Activated T-helper 17 cell treated with anti-CD3 and anti-CD28 coated beads, Interleukin-2, amount 50 U/mL, for 72 hours (primary cell): ENCODE data around the gene ACVRL1. TPM values are rescaled to one million over a fixed set of nuclear protein-coding genes. Genes with fewer than 3 reads are reported as not detected.

ENCODE experiments used
- ATAC-seq: fragments of 150-1000 bp; cut with Tn5 transposase; replicated peaks from 2 replicates; pipeline ENCODE4 v1.10.0; 2021; ENCODE audit warnings: mild to moderate bottlenecking, moderate library complexity
- H3K27ac Mint-ChIP-seq: one replicate; pipeline ENCODE4 v1.8.0; 2022; ENCODE audit warnings: mixed read lengths
- H3K27me3 Mint-ChIP-seq: one replicate; pipeline ENCODE4 v1.8.0; 2022; ENCODE audit warnings: mixed read lengths
- H3K36me3 Mint-ChIP-seq: one replicate; pipeline ENCODE4 v1.8.0; 2022; ENCODE audit warnings: low read depth, mild to moderate bottlenecking, mixed read lengths
- H3K4me1 Mint-ChIP-seq: one replicate; pipeline ENCODE4 v1.8.0; 2022; ENCODE audit warnings: mixed read lengths
- H3K4me3 Mint-ChIP-seq: one replicate; pipeline ENCODE4 v1.8.0; 2022; ENCODE audit warnings: mild to moderate bottlenecking, mixed read lengths
- H3K9me3 Mint-ChIP-seq: one replicate; pipeline ENCODE4 v1.8.0; 2022; ENCODE audit warnings: mixed read lengths
- total RNA-seq, 2 donors: library from RNA; stranded (reverse); gene quantifications; one replicate each; pipeline ENCODE4 v1.2.3, GENCODE V29; 2022

The ACVRL1 gene
- total RNA-seq: not detected

- H3K27ac Mint-ChIP-seq: no peak within 1 kb of the TSS
- H3K36me3 Mint-ChIP-seq: no peaks in the 10 kb centered on the region
- H3K27me3 Mint-ChIP-seq: peaks cover 20% of the 10 kb centered on the region
- no peak within 1 kb of the TSS for H3K4me3 Mint-ChIP-seq
- no peaks in the 10 kb centered on the region for H3K9me3 Mint-ChIP-seq
- H3K4me1 Mint-ChIP-seq: no peaks in the 10 kb centered on the region
- ATAC-seq: no peak
Measured at GRCh38 chr12:51907083-51907855, at the start of gene ACVRL1. TSS of gene ACVRL1 (plus strand) at chr12:51907504. CDS start at chr12:51912475, 4,971 bp downstream.

GRCh38 chr12:51860986-51861385 lies 46.3 kb upstream of the ACVRL1 start:
- H3K36me3 Mint-ChIP-seq: no peaks in the 10 kb centered on the region

GRCh38 chr12:51862947-51863346 lies 44.4 kb upstream of the ACVRL1 start:
- peak overlapping the region; percentile 31 for H3K4me3 Mint-ChIP-seq
- peaks cover 24% of the 10 kb centered on the region for H3K27me3 Mint-ChIP-seq
- H3K36me3 Mint-ChIP-seq: no peaks in the 10 kb centered on the region
- ATAC-seq: no peak
- no peaks in the 10 kb centered on the region for H3K9me3 Mint-ChIP-seq
- no peaks in the 10 kb centered on the region for H3K4me1 Mint-ChIP-seq
- no peak overlapping the region for H3K27ac Mint-ChIP-seq

More at GRCh38 chr12:51860986-51861385, 46.3 kb upstream of the ACVRL1 start:
- H3K27ac Mint-ChIP-seq: no peak overlapping the region
- no peaks in the 10 kb centered on the region for H3K9me3 Mint-ChIP-seq
- no peak overlapping the region for H3K4me3 Mint-ChIP-seq
- no peaks in the 10 kb centered on the region for H3K4me1 Mint-ChIP-seq
- H3K27me3 Mint-ChIP-seq: peaks cover 25% of the 10 kb centered on the region
- ATAC-seq: no peak

GRCh38 chr12:51863363-51863932 lies 43.9 kb upstream of the ACVRL1 start:
- Mint-ChIP-seq H3K27ac (no peak overlapping the region), H3K4me1 (no peaks in the 10 kb centered on the region), H3K36me3 (no peaks in the 10 kb centered on the region), H3K27me3 (peaks cover 29% of the 10 kb centered on the region), H3K4me3 (peak overlapping the region; percentile 31), H3K9me3 (no peaks in the 10 kb centered on the region)
- ATAC-seq: peak; percentile 11

GRCh38 chr12:51863933-51864832 lies 43.1 kb upstream of the ACVRL1 start:
- ATAC-seq: peak; percentile 79
- H3K27ac Mint-ChIP-seq: no peak overlapping the region
- peaks cover 34% of the 10 kb centered on the region for H3K27me3 Mint-ChIP-seq
- no peaks in the 10 kb centered on the region for H3K4me1 Mint-ChIP-seq
- no peaks in the 10 kb centered on the region for H3K36me3 Mint-ChIP-seq
- peak overlapping the region; percentile 31 for H3K4me3 Mint-ChIP-seq
- H3K9me3 Mint-ChIP-seq: no peaks in the 10 kb centered on the region

GRCh38 chr12:51864833-51865670 lies 42.3 kb upstream of the ACVRL1 start:
- H3K9me3 Mint-ChIP-seq: no peaks in the 10 kb centered on the region
- peaks cover 36% of the 10 kb centered on the region for H3K27me3 Mint-ChIP-seq
- no peaks in the 10 kb centered on the region for H3K4me1 Mint-ChIP-seq
- H3K4me3 Mint-ChIP-seq: peak overlapping the region; percentile 25
- H3K36me3 Mint-ChIP-seq: no peaks in the 10 kb centered on the region
- ATAC-seq: no peak
- H3K27ac Mint-ChIP-seq: no peak overlapping the region

- Mint-ChIP-seq H3K27ac (no peak overlapping the region), H3K4me3 (no peak overlapping the region), H3K4me1 (no peaks in the 10 kb centered on the region), H3K27me3 (peaks cover 44% of the 10 kb centered on the region), H3K9me3 (no peaks in the 10 kb centered on the region), H3K36me3 (no peaks in the 10 kb centered on the region)
- ATAC-seq: no peak
Measured at GRCh38 chr12:51865757-51866270, 41.5 kb upstream of the ACVRL1 start.

- no peaks in the 10 kb centered on the region for H3K4me1 Mint-ChIP-seq
- H3K36me3 Mint-ChIP-seq: no peaks in the 10 kb centered on the region
- H3K27me3 Mint-ChIP-seq: peaks cover 47% of the 10 kb centered on the region
- no peak overlapping the region for H3K4me3 Mint-ChIP-seq
- ATAC-seq: no peak
- no peaks in the 10 kb centered on the region for H3K9me3 Mint-ChIP-seq
- H3K27ac Mint-ChIP-seq: no peak overlapping the region
Measured at GRCh38 chr12:51866324-51866723, 41.0 kb upstream of the ACVRL1 start.

GRCh38 chr12:51866762-51867161 lies 40.5 kb upstream of the ACVRL1 start:
- Mint-ChIP-seq H3K36me3 (no peaks in the 10 kb centered on the region), H3K4me3 (no peak overlapping the region), H3K9me3 (no peaks in the 10 kb centered on the region), H3K27ac (no peak overlapping the region), H3K27me3 (peaks cover 51% of the 10 kb centered on the region), H3K4me1 (no peaks in the 10 kb centered on the region)
- no peak for ATAC-seq

GRCh38 chr12:51867371-51867770 lies 39.9 kb upstream of the ACVRL1 start:
- Mint-ChIP-seq H3K27me3 (peaks cover 47% of the 10 kb centered on the region), H3K4me3 (no peak overlapping the region), H3K27ac (no peak overlapping the region), H3K36me3 (no peaks in the 10 kb centered on the region), H3K9me3 (no peaks in the 10 kb centered on the region), H3K4me1 (no peaks in the 10 kb centered on the region)
- no peak for ATAC-seq

- Mint-ChIP-seq H3K27ac (no peak overlapping the region), H3K4me3 (peak overlapping the region; percentile 21), H3K36me3 (no peaks in the 10 kb centered on the region), H3K27me3 (peaks cover 50% of the 10 kb centered on the region), H3K9me3 (no peaks in the 10 kb centered on the region), H3K4me1 (no peaks in the 10 kb centered on the region)
- no peak for ATAC-seq
Measured at GRCh38 chr12:51867796-51868428, 39.4 kb upstream of the ACVRL1 start.

GRCh38 chr12:51868821-51869495 lies 38.3 kb upstream of the ACVRL1 start:
- no peak overlapping the region for H3K27ac Mint-ChIP-seq
- no peaks in the 10 kb centered on the region for H3K36me3 Mint-ChIP-seq
- no peaks in the 10 kb centered on the region for H3K4me1 Mint-ChIP-seq
- no peak for ATAC-seq
- peak overlapping the region; percentile 21 for H3K4me3 Mint-ChIP-seq
- H3K27me3 Mint-ChIP-seq: peaks cover 46% of the 10 kb centered on the region
- no peaks in the 10 kb centered on the region for H3K9me3 Mint-ChIP-seq

- Mint-ChIP-seq H3K27ac (no peak overlapping the region), H3K4me3 (no peak overlapping the region), H3K9me3 (no peaks in the 10 kb centered on the region), H3K27me3 (peaks cover 49% of the 10 kb centered on the region), H3K4me1 (no peaks in the 10 kb centered on the region), H3K36me3 (no peaks in the 10 kb centered on the region)
- no peak for ATAC-seq
Measured at GRCh38 chr12:51869496-51869865, 37.8 kb upstream of the ACVRL1 start.
